ENCODE data around the gene OARD1.

GRCh38 chr6:41053041-41053440 lies 19.1 kb downstream of the OARD1 start, which contains the start of gene APOBEC2:
- TF ChIP-seq CTCF (IDR thresholded peaks at IDR 0.05) (no peak), POLR2A (IDR thresholded peaks at IDR 0.05) (no peak)
